H1 (cell line): ENCODE results near the gene YAF2. TPM values are rescaled to one million over a fixed set of nuclear protein-coding genes. Genes with fewer than 3 reads are reported as not detected.

Experiments
- CTCF ChIA-PET: fragments of 300-600 bp; sonication (Branson Sonifier 250); formaldehyde crosslinking; loops from one replicate; lab custom pipeline; 2021; ENCODE audit not compliant: partially characterized antibody; lab: Charles Lee
- POLR2A ChIA-PET: fragments of 300-600 bp; sonication (Branson Sonifier 250); formaldehyde crosslinking; loops from one replicate; lab custom pipeline; 2021; ENCODE audit warnings: inconsistent platforms; ENCODE audit not compliant: partially characterized antibody; lab: Charles Lee
- DNase-seq, 2 experiments: peaks; one replicate each; pipeline versions ENCODE4 v3.0.0 to v3.0.0-alpha.2; 2010 to 2022; ENCODE audit warnings: low spot score in 2 of 2, low read depth in 1 of 2, mixed read lengths in 1 of 2
- FAIRE-seq: peaks from 2 replicates; lab custom pipeline; 2011; peaks lifted over from hg19 to GRCh38; lab: Jason Lieb, UNC
- H2AFZ ChIP-seq: 2 replicates; pipeline ENCODE4 v1.8.1; 2012; ENCODE audit warnings: low read length, inconsistent platforms
- H2AK5ac ChIP-seq: 2 replicates; pipeline ENCODE4 v1.6.1; 2013; ENCODE audit warnings: low read depth, low read length
- H2BK120ac ChIP-seq: replicated peaks from 2 replicates; pipeline ENCODE3; 2013; ENCODE audit warnings: low read depth, low read length, inconsistent platforms
- H2BK12ac ChIP-seq: 2 replicates; pipeline ENCODE4 v1.6.1; 2013; ENCODE audit warnings: low read depth, low read length
- H2BK15ac ChIP-seq: 2 replicates; pipeline ENCODE4 v1.6.1; 2013; ENCODE audit warnings: low read length
- H2BK20ac ChIP-seq: 2 replicates; pipeline ENCODE4 v1.6.1; 2013; ENCODE audit warnings: low read length
- H2BK5ac ChIP-seq: 2 replicates; pipeline ENCODE4 v1.6.1; 2013; ENCODE audit warnings: low read depth, low read length
- H3K14ac ChIP-seq: 2 replicates; pipeline ENCODE4 v1.6.1; 2013; ENCODE audit warnings: inconsistent platforms; ENCODE audit not compliant: insufficient read length
- H3K18ac ChIP-seq: 2 replicates; pipeline ENCODE4 v1.6.1; 2013; ENCODE audit warnings: low read length; ENCODE audit errors: extremely low read depth
- H3K23ac ChIP-seq: 2 replicates; pipeline ENCODE4 v1.6.1; 2013; ENCODE audit warnings: inconsistent platforms; ENCODE audit not compliant: insufficient read length
- H3K23me2 ChIP-seq: 2 replicates; pipeline ENCODE4 v1.6.1; 2013; ENCODE audit warnings: low read depth, low read length
- H3K27ac ChIP-seq: 2 replicates; pipeline ENCODE4 v1.6.1; 2011; ENCODE audit warnings: low read depth, low read length, inconsistent platforms
- H3K27me3 ChIP-seq, 4 experiments: replicated peaks in 1 of 4; 1 replicate in 1 of 4; 2 replicates in 3 of 4; pipeline versions ENCODE4 v1.6.1 to v1.8.1; 2011 to 2013; ENCODE audit warnings: low read length in 3 of 4, mild to moderate bottlenecking in 3 of 4, inconsistent platforms in 2 of 4, mixed read lengths in 2 of 4, moderate library complexity in 1 of 4; ENCODE audit not compliant: control insufficient read depth in 3 of 4, insufficient read depth in 3 of 4; ENCODE audit errors: extremely low read depth in 1 of 4
- H3K36me3 ChIP-seq, 4 experiments: 2 replicates each; pipeline versions ENCODE4 v1.6.1 to v1.8.1; 2011 to 2013; ENCODE audit warnings: mild to moderate bottlenecking in 4 of 4, low read length in 3 of 4, moderate library complexity in 2 of 4, control low read depth in 1 of 4, inconsistent platforms in 1 of 4; ENCODE audit not compliant: insufficient read depth in 4 of 4, control insufficient read depth in 2 of 4
- H3K4ac ChIP-seq: replicated peaks from 2 replicates; pipeline ENCODE3; 2013; ENCODE audit warnings: low read length, low read depth, mixed read lengths, inconsistent platforms; ENCODE audit not compliant: insufficient read length
- H3K4me1 ChIP-seq, 4 experiments: replicated peaks in 1 of 4; 1 replicate in 1 of 4; 2 replicates in 3 of 4; pipeline versions ENCODE4 v1.6.1 to v1.8.1; 2011 to 2013; ENCODE audit warnings: low read length in 3 of 4, inconsistent platforms in 2 of 4, mixed read lengths in 1 of 4; ENCODE audit not compliant: insufficient read depth in 4 of 4, control insufficient read depth in 3 of 4
- H3K4me2 ChIP-seq, 2 experiments: 2 replicates each; pipeline versions ENCODE4 v1.6.1 to v1.8.1; 2011 to 2013; ENCODE audit warnings: low read depth in 2 of 2, low read length in 2 of 2, control low read depth in 1 of 2, inconsistent platforms in 1 of 2, mild to moderate bottlenecking in 1 of 2; ENCODE audit not compliant: insufficient read depth in 1 of 2
- H3K4me3 ChIP-seq, 4 experiments: fragments of 200-600, 300-600 bp in 1 of 4; sonication (generic), shearing (Covaris generic), sonication (Bioruptor Twin) in 1 of 4; 2 replicates each; pipeline versions ENCODE4 v1.5.1 to v1.8.1; 2011 to 2016; ENCODE audit warnings: low read length in 4 of 4, low read depth in 3 of 4, control low read depth in 2 of 4, inconsistent platforms in 2 of 4, mild to moderate bottlenecking in 2 of 4, mixed read lengths in 1 of 4, moderate library complexity in 1 of 4; ENCODE audit not compliant: insufficient read depth in 2 of 4; ENCODE audit errors: extremely low read depth in 1 of 4
- H3K56ac ChIP-seq: replicated peaks from 2 replicates; pipeline ENCODE3; 2013; ENCODE audit warnings: low read depth, mild to moderate bottlenecking, mixed read lengths, low read length, inconsistent platforms; ENCODE audit not compliant: insufficient read length
- H3K79me1 ChIP-seq: 2 replicates; pipeline ENCODE4 v1.6.1; 2013; ENCODE audit warnings: low read depth, low read length, control low read depth
- H3K79me2 ChIP-seq, 2 experiments: 2 replicates each; pipeline versions ENCODE4 v1.6.1 to v1.8.1; 2012 to 2013; ENCODE audit warnings: low read length in 2 of 2, mild to moderate bottlenecking in 2 of 2, inconsistent platforms in 1 of 2; ENCODE audit not compliant: insufficient read depth in 2 of 2, control insufficient read depth in 1 of 2
- H3K9ac ChIP-seq, 4 experiments: replicated peaks in 1 of 4; 1 replicate in 1 of 4; 2 replicates in 3 of 4; pipeline versions ENCODE4 v1.6.1 to v1.8.1; 2011 to 2013; ENCODE audit warnings: low read depth in 3 of 4, low read length in 3 of 4, control low read depth in 2 of 4, mild to moderate bottlenecking in 2 of 4, moderate library complexity in 2 of 4, inconsistent platforms in 1 of 4; ENCODE audit errors: extremely low read depth in 1 of 4
- H3K9me3 ChIP-seq, 2 experiments: 2 replicates each; pipeline versions ENCODE4 v1.6.1 to v1.8.1; 2012 to 2013; ENCODE audit warnings: mild to moderate bottlenecking in 2 of 2, moderate library complexity in 2 of 2, control low read depth in 1 of 2, inconsistent platforms in 1 of 2, low read depth in 1 of 2, low read length in 1 of 2, mixed read lengths in 1 of 2; ENCODE audit not compliant: insufficient read depth in 2 of 2
- H4K20me1 ChIP-seq, 2 experiments: replicated peaks in 1 of 2; 2 replicates each; pipeline versions ENCODE3 to v1.8.1; 2011 to 2013; ENCODE audit warnings: inconsistent platforms in 2 of 2, low read length in 2 of 2, mild to moderate bottlenecking in 1 of 2; ENCODE audit not compliant: insufficient read depth in 2 of 2, control insufficient read depth in 1 of 2
- H4K5ac ChIP-seq: 2 replicates; pipeline ENCODE4 v1.6.1; 2013; ENCODE audit warnings: low read length, low read depth, mixed read lengths, inconsistent platforms; ENCODE audit not compliant: insufficient read length
- H4K8ac ChIP-seq: 2 replicates; pipeline ENCODE4 v1.8.0; 2013; ENCODE audit warnings: mild to moderate bottlenecking, moderate library complexity, low read length, inconsistent platforms; ENCODE audit not compliant: insufficient read depth; ENCODE audit errors: extremely low read depth
- H4K91ac ChIP-seq: replicated peaks from 2 replicates; pipeline ENCODE3; 2013; ENCODE audit warnings: low read length, mixed read lengths, inconsistent platforms; ENCODE audit not compliant: insufficient read length
- CTBP2 ChIP-seq: IDR thresholded peaks from 2 replicates; pipeline ENCODE4 v1.7.0; 2011; ENCODE audit warnings: borderline replicate concordance, mild to moderate bottlenecking, moderate library complexity, mixed read lengths, low read length; ENCODE audit not compliant: insufficient read depth, insufficient read length
- FOSL1 ChIP-seq: IDR thresholded peaks from 2 replicates; pipeline ENCODE4 v1.6.1; 2011; ENCODE audit warnings: mild to moderate bottlenecking, low read depth, low read length, moderate library complexity; ENCODE audit not compliant: insufficient read depth
- HDAC6 ChIP-seq: IDR thresholded peaks from one replicate; pipeline ENCODE4 v1.7.1; 2012; ENCODE audit warnings: low read depth, mild to moderate bottlenecking, inconsistent platforms, low read length, moderate library complexity
- JUN ChIP-seq: IDR thresholded peaks from 2 replicates; pipeline ENCODE4 v1.6.1; 2011; ENCODE audit warnings: low read depth, mild to moderate bottlenecking, improper control_type of control experiment, low read length
- NRF1 ChIP-seq: IDR thresholded peaks from 2 replicates; pipeline ENCODE4 v1.6.1; 2011; ENCODE audit warnings: mild to moderate bottlenecking, low read depth, low read length, improper control_type of control experiment
- POLR2A ChIP-seq, 2 experiments: IDR thresholded peaks; 1 replicate in 1 of 2; 2 replicates in 1 of 2; pipeline ENCODE4 v1.6.1; 2011; ENCODE audit warnings: low read depth in 2 of 2, low read length in 2 of 2, mild to moderate bottlenecking in 2 of 2; ENCODE audit errors: control extremely low read depth in 1 of 2
- POU5F1 ChIP-seq: IDR thresholded peaks from 2 replicates; pipeline ENCODE4 v1.6.1; 2011; ENCODE audit warnings: low read depth, mild to moderate bottlenecking, low read length, moderate library complexity
- SIX5 ChIP-seq: IDR thresholded peaks from 2 replicates; pipeline ENCODE4 v1.6.1; 2011; ENCODE audit warnings: mild to moderate bottlenecking, low read depth, low read length
- SP1 ChIP-seq: IDR thresholded peaks from 2 replicates; pipeline ENCODE4 v1.6.1; 2011; ENCODE audit warnings: low read depth, low read length
- TEAD4 ChIP-seq: IDR thresholded peaks from 2 replicates; pipeline ENCODE4 v1.6.1; 2012; ENCODE audit warnings: low read depth, low read length, inconsistent platforms, mixed read lengths
- YY1 ChIP-seq: IDR thresholded peaks from 2 replicates; pipeline ENCODE4 v1.6.1; 2011; ENCODE audit warnings: low read depth, mild to moderate bottlenecking, low read length
- polyA plus RNA-seq, 7 experiments: library from polyadenylated mRNA; depleted of rRNA in 3 of 7; stranded (reverse) in 5 of 7; unstranded in 2 of 7; fragments of >200 nt in 5 of 7; fragments of 200-250 nt in 2 of 7; gene quantifications; 1 replicate in 5 of 7; 2 replicates in 1 of 7; 4 replicates in 1 of 7; pipeline versions ENCODE4 v1.2.1 to v1.2.3, GENCODE V29; 2011 to 2013; ENCODE audit warnings: missing spikeins in 2 of 7, mixed read lengths in 2 of 7
- total RNA-seq: library from RNA; stranded (reverse); fragmentation: NEBNext Ultra II Directional; extraction: Animal tissue kit (Norgen Biotek cat#: 25700); gene quantifications from 2 replicates; pipeline ENCODE4 v1.2.1, GENCODE V29; 2021

YAF2 gene
- total and polyA plus RNA-seq, 2 of the 8 experiments (the other 6 are each of a cell fraction or from before 2014, with no cell fraction given), result 0.50 to 2.2 TPM

- TF ChIP-seq JUN, result no peak
- TF ChIP-seq YY1, result no peak
- TF ChIP-seq FOSL1, result no peak
- TF ChIP-seq SP1, result no peak
- no peak for TF ChIP-seq NRF1
- TF ChIP-seq TEAD4, result no peak
- TF ChIP-seq POLR2A (IDR thresholded peaks at IDR 0.05; ENCODE audit: control extremely low read depth in 1 of 2, low read depth in 2 of 2, low read length in 2 of 2), result no peak
- TF ChIP-seq POU5F1, result no peak
- TF ChIP-seq SIX5, result no peak
- no peak for TF ChIP-seq CTBP2
- TF ChIP-seq HDAC6, result no peak
- Histone ChIP-seq H3K27me3 (no peaks in the 10 kb centered on the region), H3K23ac (no peak overlapping the region), H2BK20ac (no peak overlapping the region), H3K4me1 (no peaks in the 10 kb centered on the region), H3K9me3 (no peaks in the 10 kb centered on the region), H2AK5ac (no peak overlapping the region), H3K79me1 (no peaks in the 10 kb centered on the region), H3K18ac (no peak overlapping the region), H2AFZ (no peak overlapping the region), H3K14ac (no peak overlapping the region), H4K5ac (no peak overlapping the region), H3K4ac (no peak overlapping the region), H3K56ac (no peak overlapping the region), H2BK12ac (no peak overlapping the region), H2BK120ac (no peak overlapping the region), H3K9ac (no peak overlapping the region), H3K36me3 (no peaks in the 10 kb centered on the region), H3K23me2 (no peaks in the 10 kb centered on the region), H3K27ac (no peak overlapping the region), H4K91ac (no peak overlapping the region), H3K4me2 (no peak overlapping the region), H2BK5ac (no peak overlapping the region), H3K79me2 (no peaks in the 10 kb centered on the region), H4K8ac (no peak overlapping the region), H2BK15ac (no peak overlapping the region), H4K20me1 (no peaks in the 10 kb centered on the region), H3K4me3 (no peak overlapping the region)
- FAIRE-seq, result no peak
- DNase-seq, result no peak
- CTCF ChIA-PET, result interaction anchor here (0.5 to 1.0 kb wide), 2 partner anchors 407 to 715 kb away, joined by 3 to 4 read pairs; no protein-coding TSS in a partner anchor
- POLR2A ChIA-PET, result no interaction called here
Measured at GRCh38 chr12:42163913-42164312, 74.1 kb downstream of the YAF2 start.
